GM21360 (cell line): ENCODE measurements around the gene TTC28.

Source experiments
- ATAC-seq: cut with Tn5 transposase; IDR thresholded peaks from one replicate; pipeline ENCODE4 v1.9.1; 2021; ENCODE audit warnings: mild to moderate bottlenecking, moderate library complexity; ENCODE audit not compliant: unreplicated experiment

The TTC28 gene

GRCh38 chr22:28412109-28412508, 267.5 kb downstream of the TTC28 start:
- ATAC-seq = no peak

GRCh38 chr22:28411125-28411524, 268.5 kb downstream of the TTC28 start:
- ATAC-seq = no peak

GRCh38 chr22:28410050-28410816, 269.4 kb downstream of the TTC28 start:
- no peak for ATAC-seq

GRCh38 chr22:28408709-28409108, 270.9 kb downstream of the TTC28 start:
- no peak for ATAC-seq

- ATAC-seq = no peak
Observed at GRCh38 chr22:28407645-28408044, 272.0 kb downstream of the TTC28 start.

GRCh38 chr22:28406246-28406645, 273.4 kb downstream of the TTC28 start:
- no peak for ATAC-seq

GRCh38 chr22:28405588-28405987, 274.1 kb downstream of the TTC28 start:
- ATAC-seq = no peak

GRCh38 chr22:28402539-28402938, 277.1 kb downstream of the TTC28 start:
- no peak for ATAC-seq

- ATAC-seq = no peak
Observed at GRCh38 chr22:28402060-28402459, 277.6 kb downstream of the TTC28 start.

GRCh38 chr22:28398981-28399380, 280.7 kb downstream of the TTC28 start:
- no peak for ATAC-seq

GRCh38 chr22:28398355-28398754, 281.3 kb downstream of the TTC28 start:
- ATAC-seq = no peak

- no peak for ATAC-seq
Observed at GRCh38 chr22:28397306-28397705, 282.3 kb downstream of the TTC28 start.

GRCh38 chr22:28395920-28396753, 283.5 kb downstream of the TTC28 start:
- ATAC-seq = no peak

- ATAC-seq = no peak
Observed at GRCh38 chr22:28395520-28395919, 284.1 kb downstream of the TTC28 start.

- no peak for ATAC-seq
Observed at GRCh38 chr22:28394513-28395110, 285.0 kb downstream of the TTC28 start.

- no peak for ATAC-seq
Observed at GRCh38 chr22:28381429-28382167, 298.0 kb downstream of the TTC28 start.

- no peak for ATAC-seq
Observed at GRCh38 chr22:28379951-28380350, 299.7 kb downstream of the TTC28 start.

- no peak for ATAC-seq
Observed at GRCh38 chr22:28379075-28379779, 300.4 kb downstream of the TTC28 start.

GRCh38 chr22:28375761-28376534, 303.7 kb downstream of the TTC28 start:
- no peak for ATAC-seq

GRCh38 chr22:28373831-28374230, 305.8 kb downstream of the TTC28 start:
- no peak for ATAC-seq
